Jurkat, Clone E6-1 (cell line): ENCODE data around the gene NR2C1. TPM values are rescaled to one million over a fixed set of nuclear protein-coding genes. Genes with fewer than 3 reads are reported as not detected.
"Not testable (repeated sequence)": the region's sequence is repeated elsewhere in the genome, so short reads cannot be mapped to it uniquely, and the experiment has no call there.

Source experiments
- DNase-seq: peaks from one replicate; pipeline ENCODE4 v3.0.0-alpha.2; 2011; ENCODE audit warnings: low read depth, low spot score
- H3K4me3 ChIP-seq: 2 replicates; pipeline ENCODE4 v1.5.1; 2011; ENCODE audit warnings: mild to moderate bottlenecking, low read length, control low read depth, moderate library complexity
- polyA plus RNA-seq: library from polyadenylated mRNA; unstranded; fragments of >200 nt; gene quantifications from one replicate; pipeline ENCODE4 v1.2.1, GENCODE V29; 2012; ENCODE audit warnings: missing spikeins; ENCODE audit not compliant: insufficient read length, insufficient read depth

The NR2C1 gene
- 56.6 TPM for polyA plus RNA-seq

DNA sequence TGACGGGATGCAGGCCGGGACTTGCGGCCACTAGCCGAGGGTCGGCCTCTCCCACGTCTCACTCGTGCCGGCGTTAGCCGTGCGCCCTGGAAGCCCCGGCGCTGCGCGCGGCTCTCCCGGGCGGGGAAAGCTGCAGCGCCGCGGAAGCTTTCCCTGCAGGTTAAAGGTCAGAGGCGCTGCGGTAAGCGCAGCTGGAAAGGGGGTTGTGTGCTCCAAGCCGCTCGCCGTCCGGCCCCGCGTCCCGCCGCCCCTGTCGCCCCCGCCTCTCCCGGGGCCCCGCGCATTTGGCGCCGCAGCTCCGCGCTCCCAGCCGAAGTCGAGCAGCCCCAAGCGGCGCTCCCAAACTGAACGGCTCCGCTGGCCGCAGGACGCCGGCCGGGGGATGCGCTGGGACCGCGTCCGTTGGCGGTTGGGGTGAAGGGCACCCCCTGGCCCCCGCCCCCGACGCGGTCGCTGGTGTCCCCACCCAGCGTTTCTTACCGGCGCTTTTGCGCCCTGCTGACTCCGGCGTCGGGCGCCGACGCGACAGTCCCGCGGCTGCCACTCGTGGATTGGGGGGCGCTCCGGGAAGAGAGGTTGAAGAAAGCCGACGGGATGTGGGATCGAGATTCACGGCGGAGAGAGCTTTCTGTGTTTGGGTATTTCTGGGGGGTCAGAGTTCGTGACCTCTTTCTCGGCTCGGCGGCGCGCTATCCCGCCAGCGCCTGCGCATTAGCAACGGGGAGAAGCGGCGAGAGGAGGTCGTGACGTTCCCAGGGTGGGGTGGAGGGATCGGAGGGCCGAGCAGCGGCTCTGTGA, at the start of gene NR2C1:
Gene NR2C1 (minus strand): TSS at position 719 of the 798 bp plus-strand sequence. CDS start 6,234 bp downstream, outside the sequence.
- peak; percentile 94 for DNase-seq
- H3K4me3 ChIP-seq = peak within 1 kb of the TSS; percentile 91

DNA sequence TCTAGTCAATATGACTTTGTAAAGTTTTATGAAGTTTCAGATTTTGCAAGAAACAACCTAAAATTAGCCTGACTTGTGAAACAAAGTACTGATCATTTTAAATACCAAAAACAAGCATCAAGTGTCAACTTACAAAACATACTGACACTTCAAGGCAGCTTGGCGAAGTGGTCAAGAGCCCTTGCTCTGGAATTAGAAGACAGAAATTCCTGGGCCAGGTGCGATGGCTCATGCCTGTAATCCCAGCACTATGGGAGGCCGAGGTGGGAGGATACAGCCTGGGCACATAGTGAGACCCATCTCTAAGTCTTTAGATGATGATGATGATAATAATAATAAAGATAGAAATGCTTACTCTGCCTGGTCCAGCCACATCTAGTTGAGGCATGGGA, 45.4 kb upstream of the NR2C1 start:
- no peak for DNase-seq
- H3K4me3 ChIP-seq = no peak overlapping the region

DNA sequence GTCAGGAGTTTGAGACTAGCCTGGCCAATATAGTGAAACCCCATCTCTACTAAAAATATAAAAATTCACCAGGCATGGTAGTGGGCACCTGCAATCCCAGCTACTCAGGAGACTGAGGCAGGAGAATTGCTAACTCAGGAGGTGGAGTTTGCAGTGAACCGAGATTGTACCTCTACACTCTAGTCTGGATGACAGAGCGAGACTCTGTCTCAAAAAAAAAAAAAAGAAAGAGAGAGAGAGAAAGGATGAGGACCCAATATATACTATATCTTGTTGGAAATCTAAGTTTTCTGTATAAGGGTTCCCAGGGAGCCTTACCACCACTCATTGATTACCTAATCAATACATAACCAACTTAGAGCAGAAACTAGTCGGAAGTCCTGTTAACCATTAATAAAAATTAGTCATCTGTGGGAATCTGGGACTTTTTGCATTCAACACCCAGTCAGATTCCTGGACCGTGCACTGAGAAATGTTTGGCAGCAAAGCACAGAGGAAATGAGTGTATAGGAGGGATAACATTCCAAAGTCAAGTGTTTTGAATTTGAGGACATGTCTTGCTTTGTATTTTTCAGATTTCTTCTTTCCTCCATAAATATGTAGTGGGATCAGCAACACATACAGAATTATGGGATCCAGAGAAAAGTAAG, 44.8 kb upstream of the NR2C1 start:
- no peak overlapping the region for H3K4me3 ChIP-seq
- DNase-seq = no peak

DNA sequence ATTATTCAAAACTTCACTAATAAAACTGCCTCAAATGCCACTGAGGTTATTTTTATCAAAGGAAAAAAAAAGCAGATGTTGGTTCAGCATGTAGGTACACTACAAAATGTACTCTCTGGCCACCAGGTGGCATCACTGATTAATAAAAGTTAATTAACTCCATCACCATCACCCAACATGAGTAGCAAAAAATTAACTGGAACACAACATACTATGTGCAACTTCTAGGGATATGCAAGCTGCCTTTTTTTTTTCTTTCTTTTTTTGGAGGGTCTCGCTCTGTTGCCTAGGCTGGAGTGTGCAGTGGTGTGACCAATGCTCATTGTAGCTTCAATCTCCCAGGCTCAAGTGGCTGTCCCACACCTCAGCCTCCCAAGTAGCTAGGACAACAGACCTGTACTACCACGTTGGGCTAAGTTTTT, 43.8 kb upstream of the NR2C1 start:
- H3K4me3 ChIP-seq = no peak overlapping the region
- DNase-seq = peak; percentile 62

DNA sequence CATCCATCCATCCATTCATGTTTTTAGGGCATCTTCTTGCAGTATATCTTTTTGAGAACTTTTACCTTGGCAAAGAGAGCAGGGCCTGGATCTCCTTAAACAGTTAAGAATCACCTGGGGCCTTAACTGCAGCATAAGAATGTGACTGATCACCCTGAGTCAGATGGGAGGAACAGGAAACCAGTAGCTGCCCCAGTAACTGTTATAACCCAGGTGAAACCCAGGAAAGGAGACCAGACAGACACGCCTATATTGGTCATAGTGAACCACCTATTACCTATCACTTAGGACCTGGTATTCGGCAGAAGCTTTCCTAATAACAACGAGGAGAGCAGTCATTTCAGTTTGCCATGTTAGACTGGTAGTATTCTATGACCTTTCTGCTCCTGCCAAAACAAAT, 43.4 kb upstream of the NR2C1 start:
- DNase-seq = no peak

DNA sequence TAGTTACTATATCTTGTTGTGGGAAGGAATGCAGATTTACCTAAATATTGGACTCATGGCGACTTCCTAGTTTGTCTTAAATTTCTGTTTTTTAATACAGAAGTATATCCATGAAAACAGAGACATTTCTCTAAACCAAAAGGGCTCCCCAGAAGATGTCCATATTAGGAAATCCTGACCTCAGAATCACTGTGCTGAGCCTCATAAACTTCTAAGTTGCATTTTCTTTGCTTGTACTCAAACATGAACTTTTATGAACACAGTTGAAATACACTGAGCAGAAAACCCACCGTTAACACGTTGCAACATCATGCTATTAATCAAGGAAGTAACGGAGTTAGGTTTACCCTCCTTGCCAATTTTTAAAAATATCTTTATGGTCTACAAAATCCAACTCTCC, 42.9 kb upstream of the NR2C1 start:
- no peak overlapping the region for H3K4me3 ChIP-seq
- no peak for DNase-seq

More for the DNA sequence above, 43.4 kb upstream of the NR2C1 start:
- no peak overlapping the region for H3K4me3 ChIP-seq

DNA sequence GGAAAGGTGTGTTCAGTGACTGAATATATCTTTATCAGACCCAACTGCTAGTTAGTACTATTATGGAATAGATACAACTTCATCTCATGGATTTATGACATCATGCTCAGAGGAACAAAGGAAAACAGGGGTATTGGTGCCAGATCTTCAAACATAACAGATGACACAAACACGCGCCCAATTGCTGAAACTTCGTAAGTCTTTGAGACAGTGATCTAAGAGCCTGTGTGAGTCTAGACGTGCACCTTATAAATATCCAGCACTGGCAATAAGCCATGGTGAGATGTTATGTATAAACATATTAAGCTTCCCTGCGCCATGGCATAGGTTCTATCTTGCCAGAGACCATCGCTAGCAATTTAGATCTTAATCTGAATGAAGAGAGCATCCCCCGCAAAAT, 42.2 kb upstream of the NR2C1 start:
- no peak overlapping the region for H3K4me3 ChIP-seq
- no peak for DNase-seq

DNA sequence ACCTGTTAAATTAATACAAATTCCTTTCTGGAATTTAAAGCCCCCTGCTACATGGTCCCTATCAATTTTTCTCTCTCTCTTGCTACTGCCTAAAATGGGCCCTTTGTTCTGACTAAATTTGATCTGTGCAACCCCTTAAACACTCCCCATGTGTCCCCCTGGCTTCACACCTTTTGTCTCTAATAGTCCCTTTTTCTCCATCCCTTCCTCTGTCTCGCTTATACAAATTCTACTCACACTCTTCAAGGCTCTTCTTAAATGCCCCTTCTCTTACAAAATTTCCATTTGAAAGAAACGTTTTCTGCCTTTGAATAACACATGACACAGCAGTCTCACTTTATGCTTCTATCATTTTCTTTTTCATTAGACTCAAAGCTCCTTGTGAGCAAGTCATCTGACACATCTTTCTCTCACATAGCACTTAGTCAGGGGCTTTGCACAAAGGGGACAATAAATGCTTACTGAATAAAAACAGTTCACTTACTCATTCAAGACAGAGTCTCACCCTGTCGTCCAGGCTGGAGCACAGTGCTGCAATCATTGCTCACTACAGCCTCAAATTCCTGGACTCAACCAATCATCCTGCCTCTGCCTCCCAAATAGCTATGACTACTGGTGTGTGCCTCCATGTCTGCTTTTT, 41.5 kb upstream of the NR2C1 start:
- H3K4me3 ChIP-seq = no peak overlapping the region
- no peak for DNase-seq

DNA sequence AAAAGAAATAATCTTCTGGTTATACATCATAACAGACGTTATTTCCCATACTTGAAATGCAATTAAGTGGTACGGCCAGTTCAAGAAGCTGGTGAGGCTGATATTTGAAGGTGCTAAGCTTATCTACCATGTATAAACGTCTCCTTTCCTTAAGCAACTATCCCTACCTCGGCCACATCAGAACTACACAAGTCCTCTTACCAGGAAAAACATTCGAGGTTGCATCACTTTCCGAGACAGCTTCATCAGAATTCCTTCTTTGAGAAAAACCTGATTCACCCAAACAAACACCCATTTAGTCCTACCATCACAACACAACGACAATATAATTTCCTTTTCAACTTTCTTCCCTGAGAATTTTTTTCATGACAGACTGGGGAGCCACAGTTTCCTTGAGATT, 33.9 kb upstream of the NR2C1 start:
- H3K4me3 ChIP-seq = no peak overlapping the region
- DNase-seq = no peak

DNA sequence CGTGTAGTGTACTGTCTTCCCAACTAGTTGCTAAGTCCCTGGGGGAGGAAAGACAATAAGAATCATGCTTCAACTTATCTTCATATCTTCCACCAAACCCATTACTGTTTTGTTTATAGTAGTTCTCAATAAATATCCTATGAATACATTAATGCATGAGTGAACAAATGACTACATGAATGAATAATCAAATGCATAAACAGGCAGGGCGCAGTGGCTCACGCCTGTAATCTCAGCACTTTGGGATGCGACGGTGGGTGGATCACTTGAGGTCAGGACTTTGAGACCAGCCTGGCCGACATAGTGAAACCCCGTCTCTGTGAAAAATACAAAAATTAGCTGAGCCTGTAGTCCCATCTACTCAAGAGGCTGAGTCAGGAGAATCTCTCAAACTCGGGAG, 32.1 kb upstream of the NR2C1 start:
- no peak for DNase-seq
- no peak overlapping the region for H3K4me3 ChIP-seq

DNA sequence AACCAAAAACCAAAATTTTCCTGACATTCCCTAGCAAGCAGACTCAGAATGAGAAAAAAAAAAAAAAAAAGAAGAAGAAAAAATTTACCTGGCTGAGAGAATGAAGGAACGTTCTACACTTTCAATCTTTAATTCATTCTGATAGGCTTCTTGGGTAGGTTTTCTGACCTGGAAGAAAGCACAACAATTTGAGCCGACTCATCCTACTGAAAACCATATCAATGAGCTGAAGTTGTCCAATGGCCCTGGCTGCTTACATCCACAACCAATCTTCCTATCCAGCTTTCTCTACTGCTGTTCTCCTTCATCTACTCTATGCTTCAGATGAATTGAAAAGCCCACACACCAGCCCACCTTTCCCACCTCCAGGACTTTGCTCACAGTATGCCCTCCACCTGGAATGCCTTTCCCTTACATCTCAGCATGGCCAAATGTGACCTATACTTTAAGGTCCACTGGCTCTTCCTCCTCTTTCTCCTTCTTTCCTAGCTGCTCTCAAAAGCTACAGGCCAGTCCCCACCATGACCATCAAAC, 31.6 kb upstream of the NR2C1 start:
- no peak for DNase-seq
- H3K4me3 ChIP-seq = no peak overlapping the region

DNA sequence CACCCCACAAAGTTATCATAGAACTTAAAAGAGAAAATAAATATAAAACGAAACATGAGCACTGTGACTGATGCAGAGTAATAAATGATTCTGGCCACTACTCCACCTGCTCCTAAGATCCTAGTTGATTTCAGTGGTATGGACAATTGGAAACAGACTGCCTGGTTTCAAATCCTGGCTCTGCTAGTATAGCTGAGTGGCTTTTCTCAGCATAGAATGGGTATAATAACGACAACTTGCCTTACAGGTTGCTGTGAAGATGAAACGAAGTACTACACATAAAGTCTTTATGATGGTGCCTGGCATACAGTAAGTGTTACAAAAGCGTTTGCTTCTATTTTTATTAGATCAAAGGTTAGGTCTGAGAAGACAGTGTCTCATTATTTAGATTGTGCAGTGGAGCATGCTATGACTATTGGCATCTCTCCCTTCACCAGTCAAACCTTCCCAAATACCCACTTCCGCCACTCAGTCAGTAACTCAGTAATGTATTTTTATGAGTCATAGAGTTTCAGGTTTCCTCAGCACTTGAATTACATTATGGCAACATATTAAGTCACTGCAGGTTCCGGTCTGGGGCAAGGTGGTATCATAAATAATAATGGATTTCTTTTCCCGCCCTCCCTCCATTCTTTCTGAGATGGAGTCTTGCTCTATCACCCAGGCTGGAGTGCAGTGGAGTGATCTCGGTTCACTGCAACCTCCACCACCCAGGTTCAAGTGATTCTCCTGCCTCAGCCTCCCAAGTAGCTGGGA, 29.7 kb upstream of the NR2C1 start:
- no peak for DNase-seq
- H3K4me3 ChIP-seq = no peak overlapping the region

DNA sequence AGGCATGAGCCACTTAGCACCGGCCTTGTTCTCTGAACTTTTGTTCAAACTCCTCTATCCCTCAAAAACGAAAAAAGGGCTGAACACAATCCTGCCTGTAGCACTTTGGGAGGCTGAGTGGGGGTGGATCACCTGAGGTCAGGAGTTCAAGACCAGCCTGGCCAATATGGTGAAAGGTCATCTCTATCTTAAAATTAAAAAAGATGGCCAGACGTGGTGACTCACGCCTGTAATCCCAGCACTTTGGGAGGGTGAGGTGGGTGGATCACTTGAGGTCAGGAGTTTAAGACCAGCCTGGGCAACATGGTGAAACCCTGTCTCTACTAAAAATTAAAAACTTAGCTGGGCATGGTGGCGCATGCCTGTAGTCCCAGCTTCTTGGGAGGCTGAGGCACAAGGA, 28.5 kb upstream of the NR2C1 start:
- H3K4me3 ChIP-seq, DNase-seq: not testable (repeated sequence)

DNA sequence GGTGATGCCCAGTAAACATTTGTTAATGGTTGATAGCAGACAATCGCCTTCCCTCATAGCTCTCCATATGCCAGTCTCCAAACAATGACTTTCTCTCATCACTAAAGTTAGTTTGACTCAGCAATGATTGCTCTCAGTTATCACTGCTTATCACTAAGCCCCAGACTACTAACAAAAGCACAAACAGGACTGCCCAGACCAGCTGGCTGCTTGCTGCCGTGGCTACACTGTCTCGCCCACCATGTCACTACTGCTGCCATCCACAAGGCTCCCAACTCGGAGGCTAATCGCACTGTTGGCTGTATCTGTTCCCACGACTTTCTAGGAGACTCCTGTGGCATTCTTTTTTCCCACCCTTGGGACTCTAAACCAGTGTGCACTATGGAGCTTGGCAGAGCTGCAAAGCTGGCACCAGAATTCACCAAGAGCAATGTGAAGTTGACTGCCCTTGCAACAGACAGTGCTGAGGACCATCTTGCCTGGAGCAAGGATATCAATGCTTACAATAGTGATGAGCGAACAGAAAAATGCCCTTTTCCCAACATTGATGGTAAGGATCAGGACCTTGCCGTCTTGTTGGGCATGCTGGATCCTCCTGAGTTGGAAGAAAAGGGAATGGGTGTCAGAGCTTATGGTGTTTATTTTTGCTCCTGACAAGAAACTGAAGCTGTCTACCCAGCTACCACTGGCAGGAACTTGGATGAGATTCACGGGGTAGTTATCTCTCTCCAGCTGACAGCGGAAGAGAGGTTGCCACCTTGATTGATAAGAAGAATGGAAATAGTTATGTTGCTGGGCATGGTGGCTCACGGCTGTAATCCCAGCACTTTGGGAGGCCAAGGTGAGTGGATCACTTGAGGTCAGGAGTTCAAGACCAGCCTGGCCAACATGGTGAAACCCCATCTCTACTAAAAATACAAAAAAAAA, 27.1 kb upstream of the NR2C1 start:
- DNase-seq = no peak
- H3K4me3 ChIP-seq = no peak overlapping the region

DNA sequence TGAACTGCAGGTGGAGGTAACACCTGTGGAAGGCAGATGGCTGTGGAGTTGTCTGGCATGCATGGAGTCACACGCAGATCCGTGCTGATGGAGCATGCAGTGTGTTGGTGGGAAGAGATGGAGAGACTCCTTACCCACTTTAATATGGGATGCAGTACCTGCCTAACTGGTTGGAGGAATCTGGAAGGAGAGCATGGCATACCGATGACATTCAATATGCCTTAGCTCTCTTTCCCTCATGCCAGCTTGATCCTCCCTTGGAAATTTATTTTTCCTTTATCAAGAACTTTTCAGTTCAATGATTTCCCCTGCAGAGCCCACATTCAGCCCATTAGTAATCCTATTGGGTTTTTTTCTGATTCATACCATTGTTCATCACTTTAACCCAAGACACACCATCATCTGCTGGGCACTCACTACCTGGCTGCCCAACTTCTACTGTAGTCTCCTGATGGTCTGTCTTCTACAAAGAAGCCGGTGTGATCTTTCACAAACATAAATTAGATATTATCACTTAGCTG, 25.9 kb upstream of the NR2C1 start:
- H3K4me3 ChIP-seq = no peak overlapping the region
- no peak for DNase-seq

DNA sequence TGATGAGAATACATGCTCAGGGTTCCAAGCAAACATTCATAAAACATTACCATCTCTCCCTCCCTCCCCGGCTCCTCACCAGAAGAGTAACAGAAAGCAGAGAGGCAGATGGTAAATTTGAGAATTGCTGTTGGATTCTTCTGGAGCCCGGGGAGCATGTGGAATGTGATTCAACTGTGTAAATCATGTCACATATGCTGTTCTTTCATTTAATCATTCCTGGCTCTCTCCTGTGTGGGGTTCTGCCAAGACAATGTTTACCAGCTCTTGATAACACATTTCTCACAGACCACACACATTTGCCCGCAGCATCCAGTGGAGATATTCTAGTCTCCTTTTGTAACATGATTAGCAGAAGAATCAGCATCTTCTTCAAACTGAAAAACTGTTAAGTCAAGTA, 23.4 kb upstream of the NR2C1 start:
- DNase-seq = no peak

DNA sequence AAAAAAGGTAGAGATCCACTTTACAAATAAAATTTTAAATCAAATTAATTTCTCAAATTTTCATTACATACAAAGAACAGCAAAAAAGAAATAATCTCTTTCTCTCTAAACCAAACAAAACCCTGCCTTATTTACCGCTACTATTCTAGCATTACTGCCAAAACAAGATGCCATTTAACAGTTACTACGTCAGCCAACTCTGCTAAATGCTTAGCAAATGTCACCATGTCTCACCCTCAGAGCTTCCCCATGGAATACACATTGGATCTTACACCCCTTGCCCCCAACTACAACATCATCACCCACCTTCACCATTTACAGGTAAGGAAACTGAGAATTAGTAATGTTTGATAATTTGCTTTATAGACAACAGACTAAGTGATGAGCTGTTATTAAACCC, 23.0 kb upstream of the NR2C1 start:
- H3K4me3 ChIP-seq = no peak overlapping the region
- no peak for DNase-seq

More for the DNA sequence above, 23.4 kb upstream of the NR2C1 start:
- H3K4me3 ChIP-seq = no peak overlapping the region

DNA sequence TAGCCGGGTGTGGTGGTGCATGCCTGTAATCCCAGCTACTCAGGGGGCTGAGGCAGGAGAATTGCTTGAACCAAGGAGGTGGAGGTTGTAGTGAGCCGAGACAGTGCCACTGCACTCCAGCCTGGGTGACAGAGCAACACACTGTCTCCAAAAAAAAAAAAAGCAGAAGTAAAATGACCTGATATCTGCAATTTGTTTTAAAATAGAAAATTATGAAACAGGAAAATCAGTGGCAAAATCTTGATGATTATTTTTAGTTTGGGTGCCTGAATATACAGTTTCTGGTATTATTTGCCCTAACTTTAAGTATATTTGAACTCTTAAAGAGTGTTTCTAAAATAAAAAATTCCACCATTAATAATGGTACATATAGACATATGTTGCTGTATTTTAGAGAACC, 22.4 kb upstream of the NR2C1 start:
- DNase-seq, H3K4me3 ChIP-seq: not testable (repeated sequence)
